GM12891 (cell line): ENCODE results near the gene LHFPL2.

ENCODE experiments used
- PAX5 ChIP-seq: IDR thresholded peaks from 2 replicates; pipeline ENCODE4 v1.6.1; 2011; ENCODE audit warnings: low read length, moderate library complexity, mild to moderate bottlenecking; ENCODE audit not compliant: insufficient read depth, severe bottlenecking
- POLR2A ChIP-seq: IDR thresholded peaks from 2 replicates; pipeline ENCODE4 v1.6.1; 2011; ENCODE audit warnings: low read depth, low read length, control low read depth
- POLR2AphosphoS5 ChIP-seq: IDR thresholded peaks from 2 replicates; pipeline ENCODE4 v1.6.1; 2011; ENCODE audit warnings: low read depth, low read length, control low read depth
- TAF1 ChIP-seq: IDR thresholded peaks from 2 replicates; pipeline ENCODE4 v1.6.1; 2011; ENCODE audit warnings: low read depth, low read length, control low read depth

GRCh38 chr5:78600687-78601414 lies 47.7 kb downstream of the LHFPL2 start:
- TF ChIP-seq POLR2A (no peak), POLR2AphosphoS5 (no peak), TAF1 (no peak), PAX5 (no peak)
